ENCODE data around the gene GABRA1.

Gene GABRA1

GRCh38 chr5:161847941-161848391 lies at the start of gene GABRA1:
GABRA1 (plus strand) TSS chr5:161848120; CDS start chr5:161850811, 2,691 bp downstream.
- H3K9me2 ChIP-seq (replicated peaks; ENCODE audit: control insufficient read depth, low read length): no peaks in the 10 kb centered on the region
- no peaks in the 10 kb centered on the region for H3K36me3 ChIP-seq (ENCODE audit: control insufficient read depth, low read length)
- no peaks in the 10 kb centered on the region for H3K79me2 ChIP-seq (ENCODE audit: control insufficient read depth, low read length)
- H3K27me3 ChIP-seq (ENCODE audit: control insufficient read depth, low read length): no peaks in the 10 kb centered on the region
- H3F3A ChIP-seq (ENCODE audit: control insufficient read depth, insufficient read depth): no peaks in the 10 kb centered on the region
- H3K27ac ChIP-seq (ENCODE audit: low read depth, low read length): no peak within 1 kb of the TSS
- TF ChIP-seq EZH2phosphoT487 (IDR thresholded peaks at IDR 0.05; ENCODE audit: borderline replicate concordance, low read length) (no peak), CTCF (IDR thresholded peaks at IDR 0.05; ENCODE audit: low read depth, low read length, poor library complexity, severe bottlenecking) (no peak)
- no peaks in the 10 kb centered on the region for H3K4me1 ChIP-seq (ENCODE audit: control insufficient read depth, low read length)
- no peak within 1 kb of the TSS for H3K4me2 ChIP-seq (ENCODE audit: low read length)
- no peaks in the 10 kb centered on the region for H3K9me3 ChIP-seq (ENCODE audit: control insufficient read depth, insufficient read depth, low read length)
- H4K20me1 ChIP-seq (ENCODE audit: control insufficient read depth, insufficient read depth, low read depth, low read length): no peaks in the 10 kb centered on the region
- H3K4me3 ChIP-seq (ENCODE audit: low read length): no peak within 1 kb of the TSS

- H3F3A ChIP-seq (ENCODE audit: control insufficient read depth, insufficient read depth): no peaks in the 10 kb centered on the region
- no peaks in the 10 kb centered on the region for H3K27me3 ChIP-seq (ENCODE audit: control insufficient read depth, low read length)
Measured at GRCh38 chr5:161799316-161799715, 48.6 kb upstream of the GABRA1 start.

GRCh38 chr5:161804263-161804662 lies 43.7 kb upstream of the GABRA1 start:
- no peaks in the 10 kb centered on the region for H3K79me2 ChIP-seq (ENCODE audit: control insufficient read depth, low read length)
- TF ChIP-seq CTCF (IDR thresholded peaks at IDR 0.05; ENCODE audit: low read depth, low read length, poor library complexity, severe bottlenecking) (no peak), EZH2phosphoT487 (IDR thresholded peaks at IDR 0.05; ENCODE audit: borderline replicate concordance, low read length) (no peak)
- H3K36me3 ChIP-seq (ENCODE audit: control insufficient read depth, low read length): no peaks in the 10 kb centered on the region
- H3K4me2 ChIP-seq (ENCODE audit: low read length): no peak overlapping the region
- no peaks in the 10 kb centered on the region for H3K9me2 ChIP-seq (replicated peaks; ENCODE audit: control insufficient read depth, low read length)
- H3K27me3 ChIP-seq (ENCODE audit: control insufficient read depth, low read length): no peaks in the 10 kb centered on the region
- no peaks in the 10 kb centered on the region for H3F3A ChIP-seq (ENCODE audit: control insufficient read depth, insufficient read depth)
- no peaks in the 10 kb centered on the region for H3K9me3 ChIP-seq (ENCODE audit: control insufficient read depth, insufficient read depth, low read length)
- H3K4me1 ChIP-seq (ENCODE audit: control insufficient read depth, low read length): no peaks in the 10 kb centered on the region
- H3K27ac ChIP-seq (ENCODE audit: low read depth, low read length): no peak overlapping the region
- H3K4me3 ChIP-seq (ENCODE audit: low read length): no peak overlapping the region
- no peaks in the 10 kb centered on the region for H4K20me1 ChIP-seq (ENCODE audit: control insufficient read depth, insufficient read depth, low read depth, low read length)

More at GRCh38 chr5:161799316-161799715, 48.6 kb upstream of the GABRA1 start:
- no peak for TF ChIP-seq CTCF (IDR thresholded peaks at IDR 0.05; ENCODE audit: low read depth, low read length, poor library complexity, severe bottlenecking)
- no peak for TF ChIP-seq EZH2phosphoT487 (IDR thresholded peaks at IDR 0.05; ENCODE audit: borderline replicate concordance, low read length)
- no peaks in the 10 kb centered on the region for H3K4me1 ChIP-seq (ENCODE audit: control insufficient read depth, low read length)
- no peak overlapping the region for H3K27ac ChIP-seq (ENCODE audit: low read depth, low read length)
- H3K79me2 ChIP-seq (ENCODE audit: control insufficient read depth, low read length): no peaks in the 10 kb centered on the region
- H3K4me3 ChIP-seq (ENCODE audit: low read length): no peak overlapping the region
- no peaks in the 10 kb centered on the region for H3K36me3 ChIP-seq (ENCODE audit: control insufficient read depth, low read length)
- H3K4me2 ChIP-seq (ENCODE audit: low read length): no peak overlapping the region
- H3K9me3 ChIP-seq (ENCODE audit: control insufficient read depth, insufficient read depth, low read length): no peaks in the 10 kb centered on the region
- H4K20me1 ChIP-seq (ENCODE audit: control insufficient read depth, insufficient read depth, low read depth, low read length): no peaks in the 10 kb centered on the region
- H3K9me2 ChIP-seq (replicated peaks; ENCODE audit: control insufficient read depth, low read length): no peaks in the 10 kb centered on the region
